Uterus (tissue), 2 donors: ENCODE measurements around the gene DPH5.

Experiments
- POLR2A ChIP-seq, 2 donors: fragments of 450-650 bp; IDR thresholded peaks; one replicate each; pipeline ENCODE4 v1.6.1; 2016; ENCODE audit warnings: antibody characterized with exemption in 2 of 2, mild to moderate bottlenecking in 1 of 2, moderate library complexity in 1 of 2
- TF ChIP-seq, protein P1 (sequence below), 4 experiments: fragments of 200-600 bp in 2 of 4; fragments of 450-650 bp in 2 of 4; sonication (generic) in 2 of 4; IDR thresholded peaks; one replicate each; pipeline ENCODE4 v1.5.1; 2016 to 2019; ENCODE audit warnings: antibody characterized with exemption in 4 of 4, mild to moderate bottlenecking in 2 of 4, moderate library complexity in 1 of 4

DNA sequence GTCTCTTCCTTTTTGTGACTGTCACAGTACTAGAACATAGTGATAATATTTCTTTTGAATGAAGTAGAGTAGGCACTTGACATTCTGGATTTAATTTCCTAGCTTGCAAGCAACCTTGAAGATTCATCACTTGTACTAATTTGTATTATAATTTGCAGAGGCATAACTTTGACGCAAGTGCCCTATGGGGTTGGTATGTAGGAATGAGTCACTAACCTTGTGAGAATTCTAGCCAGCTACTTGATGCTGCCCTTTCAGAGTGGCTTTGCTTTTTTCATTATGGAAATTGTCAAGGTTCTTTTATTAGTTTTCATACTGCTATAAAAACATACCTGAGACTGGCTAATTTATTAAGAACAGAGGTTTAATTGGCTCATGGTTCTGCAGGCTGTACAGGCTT lies 13.7 kb upstream of the DPH5 start:
- TF ChIP-seq, protein P1, sequence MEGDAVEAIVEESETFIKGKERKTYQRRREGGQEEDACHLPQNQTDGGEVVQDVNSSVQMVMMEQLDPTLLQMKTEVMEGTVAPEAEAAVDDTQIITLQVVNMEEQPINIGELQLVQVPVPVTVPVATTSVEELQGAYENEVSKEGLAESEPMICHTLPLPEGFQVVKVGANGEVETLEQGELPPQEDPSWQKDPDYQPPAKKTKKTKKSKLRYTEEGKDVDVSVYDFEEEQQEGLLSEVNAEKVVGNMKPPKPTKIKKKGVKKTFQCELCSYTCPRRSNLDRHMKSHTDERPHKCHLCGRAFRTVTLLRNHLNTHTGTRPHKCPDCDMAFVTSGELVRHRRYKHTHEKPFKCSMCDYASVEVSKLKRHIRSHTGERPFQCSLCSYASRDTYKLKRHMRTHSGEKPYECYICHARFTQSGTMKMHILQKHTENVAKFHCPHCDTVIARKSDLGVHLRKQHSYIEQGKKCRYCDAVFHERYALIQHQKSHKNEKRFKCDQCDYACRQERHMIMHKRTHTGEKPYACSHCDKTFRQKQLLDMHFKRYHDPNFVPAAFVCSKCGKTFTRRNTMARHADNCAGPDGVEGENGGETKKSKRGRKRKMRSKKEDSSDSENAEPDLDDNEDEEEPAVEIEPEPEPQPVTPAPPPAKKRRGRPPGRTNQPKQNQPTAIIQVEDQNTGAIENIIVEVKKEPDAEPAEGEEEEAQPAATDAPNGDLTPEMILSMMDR (IDR thresholded peaks at IDR 0.05), result no peak
- TF ChIP-seq POLR2A (IDR thresholded peaks at IDR 0.05), result no peak
